Esophagus (tissue), 2 donors: ENCODE results near the gene BCL2A1. TPM values are rescaled to one million over a fixed set of nuclear protein-coding genes. Genes with fewer than 3 reads are reported as not detected.
"Not testable (repeated sequence)": the region's sequence is repeated elsewhere in the genome, so short reads cannot be mapped to it uniquely, and the experiment has no call there.

Experiments
- H3K27ac ChIP-seq, 2 donors: one replicate each; pipeline ENCODE4 v1.5.1; 2013; ENCODE audit warnings: low read depth in 2 of 2, mild to moderate bottlenecking in 2 of 2, inconsistent platforms in 1 of 2, low read length in 1 of 2, moderate library complexity in 1 of 2
- H3K27me3 ChIP-seq, 2 donors: one replicate each; pipeline ENCODE4 v1.6.1; 2013; ENCODE audit warnings: low read length in 2 of 2, control low read depth in 1 of 2, mild to moderate bottlenecking in 1 of 2; ENCODE audit not compliant: insufficient read depth in 2 of 2, control insufficient read depth in 1 of 2
- H3K36me3 ChIP-seq, 2 donors: one replicate each; pipeline ENCODE4 v1.6.1; 2013; ENCODE audit warnings: low read length in 1 of 2; ENCODE audit not compliant: control insufficient read depth in 2 of 2, insufficient read depth in 2 of 2
- H3K4me1 ChIP-seq, 2 donors: one replicate each; pipeline ENCODE4 v1.6.1; 2013; ENCODE audit warnings: low read length in 1 of 2; ENCODE audit not compliant: control insufficient read depth in 2 of 2, insufficient read depth in 2 of 2
- H3K4me3 ChIP-seq, 2 donors: one replicate each; pipeline ENCODE4 v1.5.1; 2013; ENCODE audit warnings: low read length in 2 of 2, mild to moderate bottlenecking in 2 of 2, low read depth in 1 of 2, moderate library complexity in 1 of 2
- H3K9me3 ChIP-seq, 2 donors: one replicate each; pipeline ENCODE4 v1.6.1; 2013; ENCODE audit warnings: mild to moderate bottlenecking in 2 of 2, low read depth in 1 of 2, low read length in 1 of 2, moderate library complexity in 1 of 2; ENCODE audit not compliant: control insufficient read depth in 2 of 2, insufficient read depth in 1 of 2
- WGBS, 2 donors: extraction: QIAGEN DNeasy Blood & Tissue Kit; methylation state at CpG; one replicate each; pipeline ENCODE4 v1.1.7; 2013; 5-methylcytosine and 5-hydroxymethylcytosine counted together
- polyA plus RNA-seq, 2 donors: library from polyadenylated mRNA; stranded (reverse); fragments of 200-250 nt; gene quantifications; one replicate each; pipeline ENCODE4 v1.2.3, GENCODE V29; 2013
- donor health status: healthy with polysubstance abuse.
- donor health status: Bipolar disorder and iron deficiency.

The BCL2A1 gene
- polyA plus RNA-seq, 2 donors, result 0.89 to 1.6 TPM

- Histone ChIP-seq H3K27me3 (no peaks in the 10 kb centered on the region), H3K9me3 (no peaks in the 10 kb centered on the region), H3K4me3 (no peak overlapping the region), H3K27ac (no peak overlapping the region), H3K4me1 (peaks cover 0 to 3% of the 10 kb centered on the region in 2 donors), H3K36me3 (no peaks in the 10 kb centered on the region)
- WGBS, 2 donors, result 39 to 70% methylated on average over 3 of the region's 3 CpGs
These were observed 40.6 kb upstream of the BCL2A1 start for GRCh38 chr15:80011596-80011995.

DNA sequence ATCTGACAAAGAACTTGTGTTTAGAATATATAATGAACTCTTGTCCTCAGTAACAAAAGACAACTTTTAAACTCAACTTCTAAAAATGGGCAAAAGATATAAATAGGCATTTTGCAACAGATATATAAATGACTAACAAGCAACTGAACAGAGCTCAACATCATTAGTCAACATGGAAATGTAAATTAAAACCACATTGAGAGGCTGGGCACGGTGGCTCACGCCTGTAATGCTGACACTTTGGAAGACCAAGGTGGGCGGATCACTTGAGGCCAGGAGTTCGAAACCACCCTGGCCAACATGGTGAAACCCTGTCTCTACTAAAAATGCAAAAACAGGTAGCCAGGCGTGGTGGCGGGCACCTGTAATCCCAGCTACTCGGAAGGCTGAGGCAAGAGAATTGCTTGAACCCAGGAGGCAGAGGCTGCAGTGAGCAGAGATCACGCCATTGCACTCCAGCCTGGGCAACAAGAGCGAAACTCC lies 40.1 kb upstream of the BCL2A1 start:
- not testable (repeated sequence) for H3K9me3 ChIP-seq, H3K27me3 ChIP-seq, H3K27ac ChIP-seq, H3K4me1 ChIP-seq, H3K36me3 ChIP-seq, H3K4me3 ChIP-seq
- WGBS, 2 donors, result 73 to 81% methylated on average over 9 of the region's 9 CpGs

DNA sequence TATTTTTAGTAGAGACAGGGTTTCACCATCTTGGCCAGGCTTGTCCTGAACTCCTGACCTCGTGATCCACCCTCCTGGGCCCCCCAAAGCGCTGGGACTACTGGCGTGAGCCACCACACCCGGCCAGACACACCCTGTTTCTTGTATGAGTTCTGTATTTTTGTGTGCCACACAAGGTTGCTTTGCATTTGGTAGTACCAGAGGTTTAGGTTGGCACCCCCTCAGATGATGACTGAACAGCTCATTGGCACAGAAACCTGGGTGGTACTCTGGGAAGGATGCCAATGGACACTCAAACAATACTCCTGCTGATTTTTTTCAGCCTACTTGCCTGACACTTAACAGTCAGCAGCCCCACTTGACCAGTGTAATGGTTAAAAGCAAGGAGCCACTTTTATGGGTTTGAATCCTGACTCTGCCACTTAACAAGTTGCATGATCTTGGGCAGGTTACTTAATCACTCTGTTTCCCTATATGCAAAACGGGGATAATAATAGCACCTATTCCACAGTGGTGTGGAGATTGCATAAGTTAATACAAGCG lies 39.2 kb upstream of the BCL2A1 start:
- no peaks in the 10 kb centered on the region for H3K36me3 ChIP-seq
- WGBS, 2 donors, result 55 to 56% methylated on average over 6 of the region's 6 CpGs
- no peaks in the 10 kb centered on the region for H3K27me3 ChIP-seq
- no peak overlapping the region for H3K4me3 ChIP-seq
- H3K9me3 ChIP-seq, result no peaks in the 10 kb centered on the region
- no peak overlapping the region for H3K27ac ChIP-seq
- H3K4me1 ChIP-seq, result peaks cover 0 to 3% of the 10 kb centered on the region in 2 donors

- WGBS, 2 donors, result 89 to 95% methylated on average over 5 of the region's 5 CpGs
- Histone ChIP-seq H3K9me3 (no peaks in the 10 kb centered on the region), H3K27ac (no peak overlapping the region)
These were observed 36.5 kb upstream of the BCL2A1 start for GRCh38 chr15:80007532-80007931.

GRCh38 chr15:80006946-80007345 lies 36.0 kb upstream of the BCL2A1 start:
- Histone ChIP-seq H3K27me3 (no peaks in the 10 kb centered on the region), H3K9me3 (no peaks in the 10 kb centered on the region), H3K4me3 (no peak overlapping the region), H3K27ac (no peak overlapping the region), H3K4me1 (peaks cover 0 to 3% of the 10 kb centered on the region in 2 donors), H3K36me3 (no peaks in the 10 kb centered on the region)
- 70 to 82% methylated on average over 5 of the region's 5 CpGs for WGBS, 2 donors

More at GRCh38 chr15:80007532-80007931, 36.5 kb upstream of the BCL2A1 start:
- no peak overlapping the region for H3K4me3 ChIP-seq
- H3K36me3 ChIP-seq, result no peaks in the 10 kb centered on the region
- no peaks in the 10 kb centered on the region for H3K27me3 ChIP-seq
- H3K4me1 ChIP-seq, result peaks cover 0 to 3% of the 10 kb centered on the region in 2 donors

GRCh38 chr15:80003934-80004472 lies 33.0 kb upstream of the BCL2A1 start:
- Histone ChIP-seq H3K27me3 (no peaks in the 10 kb centered on the region), H3K4me3 (no peak overlapping the region), H3K27ac (no peak overlapping the region), H3K4me1 (no peaks in the 10 kb centered on the region), H3K36me3 (no peaks in the 10 kb centered on the region), H3K9me3 (no peaks in the 10 kb centered on the region)
- 94 to 96% methylated on average over 6 of the region's 6 CpGs for WGBS, 2 donors

- Histone ChIP-seq H3K36me3 (no peaks in the 10 kb centered on the region), H3K27me3 (no peaks in the 10 kb centered on the region), H3K4me1 (no peaks in the 10 kb centered on the region), H3K27ac (no peak overlapping the region), H3K4me3 (no peak overlapping the region), H3K9me3 (no peaks in the 10 kb centered on the region)
- WGBS, 2 donors, result 82 to 83% methylated on average over 12 of the region's 12 CpGs
These were observed 32.2 kb upstream of the BCL2A1 start for GRCh38 chr15:80003171-80003570.

- WGBS, 2 donors, result 93 to 95% methylated on average over 3 of the region's 3 CpGs
These were observed 31.3 kb upstream of the BCL2A1 start for GRCh38 chr15:80002267-80002666.

GRCh38 chr15:79994615-79995014 lies 23.6 kb upstream of the BCL2A1 start:
- Histone ChIP-seq H3K36me3 (no peaks in the 10 kb centered on the region), H3K4me3 (no peak overlapping the region), H3K9me3 (no peaks in the 10 kb centered on the region), H3K27ac (no peak overlapping the region), H3K27me3 (peaks cover 0 to 3% of the 10 kb centered on the region in 2 donors), H3K4me1 (no peaks in the 10 kb centered on the region)
- WGBS, 2 donors, result 70 to 77% methylated on average over 3 of the region's 3 CpGs

More at GRCh38 chr15:80002267-80002666, 31.3 kb upstream of the BCL2A1 start:
- H3K27me3 ChIP-seq, result no peaks in the 10 kb centered on the region
- no peaks in the 10 kb centered on the region for H3K4me1 ChIP-seq
- no peak overlapping the region for H3K4me3 ChIP-seq
- H3K27ac ChIP-seq, result no peak overlapping the region
- H3K9me3 ChIP-seq, result no peaks in the 10 kb centered on the region
- H3K36me3 ChIP-seq, result no peaks in the 10 kb centered on the region

- H3K27ac ChIP-seq, result no peak overlapping the region
- H3K4me1 ChIP-seq, result no peaks in the 10 kb centered on the region
- H3K27me3 ChIP-seq, result peaks cover 0 to 3% of the 10 kb centered on the region in 2 donors
- H3K4me3 ChIP-seq, result no peak overlapping the region
- H3K9me3 ChIP-seq, result no peaks in the 10 kb centered on the region
- H3K36me3 ChIP-seq, result no peaks in the 10 kb centered on the region
- WGBS, 2 donors, result 56 to 60% methylated on average over 4 of the region's 4 CpGs
These were observed 20.8 kb upstream of the BCL2A1 start for GRCh38 chr15:79991826-79992225.
